CD14-positive monocyte (primary cell): ENCODE results near the gene PCID2. TPM values are rescaled to one million over a fixed set of nuclear protein-coding genes. Genes with fewer than 3 reads are reported as not detected.

ENCODE experiments used
- DNase-seq, 3 donors: peaks; one replicate each; pipeline ENCODE4 v3.0.0-alpha.2; 2011 to 2022
- H2AFZ ChIP-seq: 2 replicates; pipeline ENCODE4 v1.6.0; 2012; ENCODE audit warnings: mild to moderate bottlenecking, low read depth, low read length, inconsistent platforms; ENCODE audit not compliant: insufficient read depth, poor library complexity, severe bottlenecking
- H3K27ac ChIP-seq, 2 donors: 1 replicate in 1 of 2; 2 replicates in 1 of 2; pipeline ENCODE4 v1.5.1; 2012 to 2013; ENCODE audit warnings: low read length in 2 of 2, control low read depth in 1 of 2, inconsistent platforms in 1 of 2, low read depth in 1 of 2, mild to moderate bottlenecking in 1 of 2
- H3K27me3 ChIP-seq, 2 donors: one replicate each; pipeline versions ENCODE4 v1.6.0 to v1.6.1; 2011 to 2013; ENCODE audit warnings: low read length in 2 of 2; ENCODE audit not compliant: control insufficient read depth in 2 of 2, insufficient read depth in 2 of 2
- H3K36me3 ChIP-seq, 2 donors: replicated peaks in 1 of 2; 1 replicate in 1 of 2; 2 replicates in 1 of 2; pipeline versions ENCODE4 v1.5.1 to v1.6.1; 2012 to 2013; ENCODE audit warnings: low read length in 2 of 2, control low read depth in 1 of 2, inconsistent platforms in 1 of 2, mild to moderate bottlenecking in 1 of 2; ENCODE audit not compliant: insufficient read depth in 2 of 2, control insufficient read depth in 1 of 2
- H3K4me1 ChIP-seq, 2 donors: 1 replicate in 1 of 2; 2 replicates in 1 of 2; pipeline versions ENCODE4 v1.5.1 to v1.6.1; 2012 to 2013; ENCODE audit warnings: low read length in 2 of 2, control low read depth in 1 of 2, inconsistent platforms in 1 of 2, mild to moderate bottlenecking in 1 of 2, moderate library complexity in 1 of 2; ENCODE audit not compliant: insufficient read depth in 2 of 2, control insufficient read depth in 1 of 2
- H3K4me2 ChIP-seq: replicated peaks from 2 replicates; pipeline ENCODE3; 2012; ENCODE audit warnings: low read length, moderate library complexity, mild to moderate bottlenecking; ENCODE audit not compliant: poor library complexity, severe bottlenecking; ENCODE audit errors: extremely low read depth
- H3K4me3 ChIP-seq, 3 experiments: fragments of 200-600 bp in 1 of 3; sonication (generic) in 1 of 3; replicated peaks in 1 of 3; 1 replicate in 2 of 3; 2 replicates in 1 of 3; pipeline ENCODE4 v1.5.1; 2011 to 2013; ENCODE audit warnings: low read length in 3 of 3, mild to moderate bottlenecking in 3 of 3, control low read depth in 2 of 3, low read depth in 2 of 3, inconsistent platforms in 1 of 3, moderate library complexity in 1 of 3
- H3K79me2 ChIP-seq: 2 replicates; pipeline ENCODE4 v1.6.0; 2012; ENCODE audit warnings: mild to moderate bottlenecking, control low read depth, inconsistent platforms, low read length, moderate library complexity; ENCODE audit not compliant: insufficient read depth
- H3K9ac ChIP-seq: 2 replicates; pipeline ENCODE4 v1.6.0; 2017; ENCODE audit warnings: low read length, mild to moderate bottlenecking; ENCODE audit not compliant: insufficient read depth, poor library complexity, severe bottlenecking
- H3K9me3 ChIP-seq, 2 donors: replicated peaks in 1 of 2; 1 replicate in 1 of 2; 2 replicates in 1 of 2; pipeline versions ENCODE4 v1.5.1 to v1.6.1; 2012 to 2013; ENCODE audit warnings: low read length in 2 of 2, control low read depth in 1 of 2; ENCODE audit not compliant: control insufficient read depth in 1 of 2, insufficient read depth in 1 of 2
- H4K20me1 ChIP-seq: 2 replicates; pipeline ENCODE4 v1.6.0; 2012; ENCODE audit warnings: mild to moderate bottlenecking, low read length, control low read depth, moderate library complexity; ENCODE audit not compliant: insufficient read depth
- H3K27ac Mint-ChIP-seq, 7 donors: one replicate each; pipeline ENCODE4 v1.8.0; 2020; ENCODE audit warnings: mild to moderate bottlenecking in 7 of 7, mixed read lengths in 7 of 7, moderate library complexity in 6 of 7, inconsistent platforms in 2 of 7
- H3K27me3 Mint-ChIP-seq, 3 donors: one replicate each; pipeline ENCODE4 v1.8.0; 2021 to 2022; ENCODE audit warnings: low read depth in 3 of 3, mild to moderate bottlenecking in 3 of 3, mixed read lengths in 3 of 3, moderate library complexity in 3 of 3, inconsistent platforms in 1 of 3
- H3K36me3 Mint-ChIP-seq, 2 donors: one replicate each; pipeline ENCODE4 v1.8.0; 2020; ENCODE audit warnings: mixed read lengths in 2 of 2, inconsistent platforms in 1 of 2, mild to moderate bottlenecking in 1 of 2
- H3K4me1 Mint-ChIP-seq: one replicate; pipeline ENCODE4 v1.8.0; 2020; ENCODE audit warnings: mild to moderate bottlenecking, mixed read lengths
- H3K4me3 Mint-ChIP-seq, 2 donors: one replicate each; pipeline ENCODE4 v1.8.0; 2020; ENCODE audit warnings: mild to moderate bottlenecking in 2 of 2, mixed read lengths in 2 of 2, moderate library complexity in 1 of 2
- H3K9me3 Mint-ChIP-seq, 7 donors: one replicate each; pipeline ENCODE4 v1.8.0; 2020 to 2022; ENCODE audit warnings: mixed read lengths in 7 of 7, mild to moderate bottlenecking in 6 of 7, moderate library complexity in 6 of 7, inconsistent platforms in 2 of 7
- CTCF ChIP-seq: fragments of 200-600 bp; IDR thresholded peaks from one replicate; pipeline ENCODE4 v1.8.0; 2022; ENCODE audit warnings: antibody characterized with exemption, mild to moderate bottlenecking
- WGBS: methylation state at CpG from one replicate; pipeline ENCODE4 v1.1.5; 2013; ENCODE audit warnings: missing lambda C conversion rate; ENCODE audit not compliant: insufficient coverage; 5-methylcytosine and 5-hydroxymethylcytosine counted together
- intact Hi-C, 2 donors: fragments of 100-400 bp; cut with micrococcal nuclease; formaldehyde crosslinking; loops; one replicate each; pipeline versions ENCODE4 v1.15.0 to v1.15.1; 2023
- polyA plus RNA-seq, 3 donors: library from polyadenylated mRNA; depleted of rRNA in 1 of 3; unstranded in 2 of 3; stranded (reverse) in 1 of 3; fragments of 300-500 nt in 2 of 3; fragments of >200 nt in 1 of 3; fragmentation: Illumina TruSeq in 2 of 3; gene quantifications; 1 replicate in 2 of 3; 2 replicates in 1 of 3; pipeline ENCODE4 v1.2.3, GENCODE V29; 2012 to 2021

Gene PCID2
- polyA plus RNA-seq, 3 donors: 31.5 to 39.8 (median 34.2) TPM

GRCh38 chr13:113155982-113156655 is 52.4 kb downstream of the PCID2 start:
- H3K79me2 ChIP-seq: no peaks in the 10 kb centered on the region
- intact Hi-C loops: loop anchor here in 1 of 2 donors (2.0 kb wide), 1 partner anchor 53 kb away; the partner anchor contains the start of genes CUL4A and PCID2
- no peak overlapping the region for H3K27ac ChIP-seq
- peaks cover 4 to 6% of the 10 kb centered on the region in 2 donors for H3K9me3 ChIP-seq
- no peak overlapping the region for H3K4me3 ChIP-seq
- Mint-ChIP-seq H3K4me3 (no peak overlapping the region), H3K4me1 (peaks cover 27% of the 10 kb centered on the region), H3K27me3 (peaks cover 30 to 40% (median 38%) of the 10 kb centered on the region in 3 donors), H3K36me3 (peaks cover 6 to 7% of the 10 kb centered on the region in 2 donors), H3K27ac (no peak overlapping the region), H3K9me3 (peaks cover 2 to 22% (median 9%) of the 10 kb centered on the region in 7 donors)
- H3K27me3 ChIP-seq: peaks cover 13 to 25% of the 10 kb centered on the region in 2 donors
- peak in 1 of 3 donors; percentile 8 for DNase-seq
- no peak overlapping the region for H3K9ac ChIP-seq
- TF ChIP-seq CTCF: no peak
- WGBS: no CpG with 5 or more reads among the region's 9 CpGs
- no peak overlapping the region for H3K4me2 ChIP-seq
- peaks cover 24 to 28% of the 10 kb centered on the region in 2 donors for H3K4me1 ChIP-seq
- no peaks in the 10 kb centered on the region for H3K36me3 ChIP-seq
- no peak overlapping the region for H2AFZ ChIP-seq
- H4K20me1 ChIP-seq: no peaks in the 10 kb centered on the region

GRCh38 chr13:113155201-113155600 is 53.3 kb downstream of the PCID2 start:
- peak in 1 of 3 donors; percentile 5 for DNase-seq
- no peaks in the 10 kb centered on the region for H3K36me3 ChIP-seq
- peaks cover 13 to 27% of the 10 kb centered on the region in 2 donors for H3K27me3 ChIP-seq
- Mint-ChIP-seq H3K27ac (peak overlapping the region in 4 of 7 donors; percentile 25 to 70 (median 61)), H3K36me3 (peaks cover 6 to 7% of the 10 kb centered on the region in 2 donors), H3K27me3 (peaks cover 29 to 39% (median 36%) of the 10 kb centered on the region in 3 donors), H3K9me3 (peaks cover 2 to 22% (median 9%) of the 10 kb centered on the region in 7 donors), H3K4me3 (no peak overlapping the region), H3K4me1 (peaks cover 27% of the 10 kb centered on the region)
- H4K20me1 ChIP-seq: no peaks in the 10 kb centered on the region
- H3K27ac ChIP-seq: no peak overlapping the region
- H3K4me1 ChIP-seq: peaks cover 24 to 28% of the 10 kb centered on the region in 2 donors
- H3K79me2 ChIP-seq: no peaks in the 10 kb centered on the region
- no peak overlapping the region for H3K9ac ChIP-seq
- TF ChIP-seq CTCF: no peak
- no peak overlapping the region for H3K4me3 ChIP-seq
- intact Hi-C loops: loop anchor here in 1 of 2 donors (2.0 kb wide), 1 partner anchor 54 kb away; the partner anchor contains the start of genes CUL4A and PCID2
- H2AFZ ChIP-seq: no peak overlapping the region
- H3K4me2 ChIP-seq: no peak overlapping the region
- peaks cover 4 to 6% of the 10 kb centered on the region in 2 donors for H3K9me3 ChIP-seq
- WGBS: 100% methylated on average over 1 of the region's 3 CpGs
